SKM-1 treated with dmso at 0.1 percent for 144 hours (cell line): Measurements from ENCODE around the gene FAF1.
"Not testable (repeated sequence)": the region's sequence is repeated elsewhere in the genome, so short reads cannot be mapped to it uniquely, and the experiment has no call there.

ENCODE experiments used
- DNase-seq: peaks from one replicate; lab custom pipeline; 2025; ENCODE audit not compliant: unreplicated experiment; lab: John Stamatoyannopoulos, UW

Gene FAF1

GRCh38 chr1:50959913-50960844, at the start of gene FAF1:
Gene FAF1, minus strand, starts transcription at chr1:50960267. Its CDS starts 456 bp downstream, at chr1:50959811.
- peak; percentile 96 for DNase-seq

DNA sequence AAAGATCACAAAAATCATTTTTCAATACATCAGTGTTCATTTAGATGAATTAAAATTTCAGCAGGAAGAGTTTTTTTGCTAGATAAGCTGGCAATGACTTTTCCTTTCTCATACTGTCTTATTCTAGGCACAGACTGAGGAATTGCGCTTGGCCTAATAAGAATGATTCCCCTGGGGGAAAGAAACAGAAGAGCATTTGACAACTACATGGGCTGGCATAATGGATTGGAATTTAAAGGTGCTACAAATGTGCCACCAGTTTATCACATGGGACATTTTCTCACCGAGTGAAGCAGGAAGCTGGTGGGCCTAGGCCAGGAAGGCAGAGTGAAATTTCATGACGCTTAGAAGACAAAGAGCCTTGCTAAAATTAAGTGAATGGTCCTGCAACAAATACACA, 49.3 kb upstream of the FAF1 start:
- no peak for DNase-seq

DNA sequence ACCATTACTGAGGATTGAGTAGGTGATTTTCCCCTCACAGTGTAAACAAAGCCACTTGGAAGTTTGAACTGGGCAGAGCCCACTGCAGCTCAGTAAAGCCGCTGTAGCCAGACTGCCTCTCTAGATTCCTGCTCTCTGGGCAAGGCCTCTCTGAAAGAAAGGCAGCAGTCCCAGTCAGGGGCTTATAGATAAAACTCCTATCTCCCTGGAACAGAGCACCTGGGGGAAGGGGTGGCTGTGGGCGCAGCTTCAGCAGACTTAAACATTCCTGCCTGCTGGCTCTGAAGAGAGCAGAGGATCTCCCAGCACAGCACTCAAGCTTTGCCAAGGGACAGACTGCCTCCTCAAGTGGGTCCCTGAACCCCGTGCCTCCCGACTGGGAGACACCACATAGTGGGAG, 45.5 kb upstream of the FAF1 start:
- not testable (repeated sequence) for DNase-seq

- DNase-seq: no peak
These were observed 42.4 kb upstream of the FAF1 start for GRCh38 chr1:51002516-51002915.

DNA sequence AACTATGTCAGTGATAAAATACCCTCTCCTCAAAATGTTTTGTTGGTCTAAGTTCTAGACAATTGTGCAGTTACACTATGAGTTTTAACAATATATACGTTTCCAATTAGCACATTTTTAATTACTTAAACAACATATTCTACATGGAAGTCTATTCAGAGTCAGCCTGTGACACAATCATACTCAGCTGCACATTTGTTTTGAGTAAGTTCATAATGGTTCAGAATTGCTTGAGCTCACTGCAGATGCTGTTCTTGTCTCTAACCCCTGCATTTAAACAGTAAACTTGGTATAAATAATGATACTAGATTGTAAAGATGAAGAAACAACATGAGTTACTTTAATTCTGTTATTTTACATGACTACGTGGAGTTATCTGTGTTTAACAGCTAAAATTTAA, 40.6 kb upstream of the FAF1 start:
- no peak for DNase-seq

GRCh38 chr1:51000160-51000559, 40.1 kb upstream of the FAF1 start:
- no peak for DNase-seq

GRCh38 chr1:50999375-50999774, 39.3 kb upstream of the FAF1 start:
- DNase-seq: not testable (repeated sequence)

DNA sequence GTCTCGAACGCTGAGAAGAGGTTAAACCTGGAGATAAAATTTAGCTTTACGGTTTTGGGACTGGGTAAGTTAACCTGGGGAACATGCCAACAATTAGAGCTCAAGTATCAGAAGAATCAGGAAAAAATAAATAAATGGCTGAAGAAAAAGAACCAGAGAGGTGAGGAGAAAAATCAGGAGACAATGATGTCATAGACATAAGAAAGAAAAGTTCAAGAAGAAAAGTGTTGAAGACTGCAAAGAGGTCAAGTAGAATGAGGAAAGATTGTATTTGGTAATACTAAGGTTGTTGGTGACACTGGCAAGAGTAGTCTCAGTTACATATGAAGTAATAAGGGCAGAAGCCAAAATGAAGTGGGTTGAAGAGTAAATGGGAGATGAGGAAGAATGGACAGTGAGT, 36.0 kb upstream of the FAF1 start:
- DNase-seq: no peak

- DNase-seq: no peak
These were observed 35.6 kb upstream of the FAF1 start for GRCh38 chr1:50995651-50996050.

DNA sequence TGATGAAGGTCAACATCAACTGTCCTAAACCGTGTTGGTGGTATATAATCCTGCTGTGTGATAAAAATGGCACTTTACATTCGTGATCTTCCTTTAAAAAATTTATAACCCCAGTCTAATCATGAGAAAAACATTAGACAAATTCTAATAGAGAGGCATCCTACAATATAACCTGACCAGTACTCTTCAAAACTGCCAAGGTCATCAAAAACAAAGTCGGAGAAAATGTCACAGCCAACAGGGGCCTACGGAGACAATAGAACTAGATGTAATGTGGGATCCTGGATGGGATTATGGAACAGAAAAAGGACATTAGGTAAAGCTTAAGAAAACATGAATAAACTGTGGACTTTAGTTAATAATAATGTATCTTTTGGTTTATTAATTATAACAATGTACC, 34.9 kb upstream of the FAF1 start:
- no peak for DNase-seq

DNA sequence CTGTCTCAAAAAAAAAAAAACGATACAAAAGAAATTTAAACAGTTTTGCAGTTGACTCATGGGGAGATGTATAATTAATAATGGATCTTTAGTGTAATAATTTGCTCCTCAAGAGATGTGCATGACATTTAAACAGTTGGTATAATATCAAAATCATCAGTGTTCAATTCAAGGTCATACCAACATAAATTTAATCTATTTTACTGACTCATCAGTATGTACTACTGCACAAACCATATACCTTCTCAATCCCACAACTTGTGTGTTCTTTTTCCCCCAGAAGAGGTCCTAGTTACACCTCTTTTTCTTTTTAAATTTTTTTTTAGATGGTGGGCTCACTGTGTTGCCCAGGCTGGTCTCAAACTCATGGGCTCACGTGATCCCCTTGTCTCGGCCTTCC, 33.6 kb upstream of the FAF1 start:
- no peak for DNase-seq

DNA sequence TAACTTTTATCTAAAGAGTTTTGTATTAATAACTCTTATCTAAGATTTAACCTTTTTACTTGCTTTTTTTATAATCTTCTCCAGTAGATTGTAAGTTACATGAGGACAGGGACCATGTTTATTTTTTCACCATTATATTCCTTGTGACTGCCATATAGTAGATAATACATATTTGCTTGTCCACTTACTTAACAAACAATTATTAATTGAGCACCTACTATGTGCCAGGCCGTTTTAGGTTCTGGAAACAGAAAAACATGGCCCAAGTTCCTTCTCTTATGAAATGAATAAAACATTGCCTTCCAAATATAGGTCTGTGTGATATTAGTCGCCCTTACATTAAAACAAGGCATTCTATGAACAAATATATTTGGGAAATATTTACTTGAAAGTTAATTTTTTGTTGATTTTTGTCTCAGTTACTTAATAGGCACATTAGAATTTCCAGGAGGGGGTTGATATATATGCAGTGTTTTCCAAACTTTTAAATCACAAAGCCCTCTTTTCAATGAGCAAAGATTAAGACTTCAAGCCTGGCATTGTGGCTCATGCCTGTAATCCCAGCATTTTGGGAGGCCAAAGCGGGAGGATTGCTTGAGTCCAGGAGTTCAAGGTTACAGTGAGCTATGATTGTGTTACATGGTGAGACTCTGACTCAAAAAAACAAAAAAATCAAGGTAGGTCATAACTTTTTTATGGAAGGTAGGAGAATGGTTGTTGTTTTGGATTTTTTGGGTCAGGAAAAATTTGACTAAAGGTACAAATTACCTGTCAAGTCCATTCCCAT, 32.7 kb upstream of the FAF1 start:
- no peak for DNase-seq

DNA sequence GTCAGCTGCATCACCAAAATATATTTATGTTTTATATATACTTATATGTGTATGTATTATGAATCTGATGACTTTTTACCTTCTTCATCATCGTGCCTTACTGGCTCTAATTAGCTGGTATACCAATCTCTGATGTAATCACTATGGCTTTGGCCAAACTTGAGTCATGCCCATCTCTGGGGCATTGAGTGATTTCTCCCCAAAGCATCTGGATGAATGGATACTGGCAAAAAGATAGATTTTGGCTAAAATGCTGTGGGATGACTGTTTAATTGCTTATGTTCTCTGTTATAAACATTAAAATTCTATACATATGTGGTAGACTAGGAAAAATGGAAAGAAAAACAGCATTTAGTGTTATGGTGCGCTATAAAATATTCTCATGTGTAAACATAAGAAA, 29.6 kb upstream of the FAF1 start:
- no peak for DNase-seq

DNA sequence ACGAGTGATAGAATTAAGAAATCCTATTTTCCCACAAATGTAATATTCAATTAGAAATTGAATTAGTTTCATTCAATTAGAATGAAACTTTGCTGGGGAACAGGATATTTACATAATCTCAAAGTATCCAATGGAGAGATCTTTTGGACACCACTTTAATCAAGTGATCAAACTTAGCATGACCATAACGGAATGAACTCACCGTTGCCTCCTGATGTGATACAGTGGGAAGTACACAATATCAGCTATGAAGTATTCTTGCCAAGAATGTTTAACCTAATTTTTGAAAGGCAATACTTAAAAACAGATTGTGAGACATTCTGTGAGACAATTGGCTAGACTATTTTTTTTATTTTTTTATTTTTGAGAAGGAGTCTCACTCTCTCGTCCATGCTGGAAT, 26.6 kb upstream of the FAF1 start:
- no peak for DNase-seq

DNA sequence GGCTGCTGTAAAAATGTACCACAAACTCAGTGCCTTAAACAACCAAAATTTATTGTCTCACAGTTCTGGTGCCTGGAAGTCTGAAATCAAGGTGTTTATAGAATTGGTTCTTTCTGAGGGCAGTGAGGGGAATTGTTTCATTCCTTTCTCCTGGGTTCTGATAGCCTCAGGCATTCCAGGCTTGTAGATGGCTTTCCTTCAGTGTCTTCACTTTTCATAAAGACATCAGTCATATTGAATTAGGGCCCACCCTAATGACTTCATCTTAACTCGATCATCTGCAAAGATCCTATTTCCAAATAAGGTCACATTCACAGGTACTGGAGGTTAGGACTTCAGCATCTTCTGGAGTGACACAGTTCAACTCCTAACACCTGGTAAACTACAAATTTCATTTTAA, 25.0 kb upstream of the FAF1 start:
- no peak for DNase-seq

DNA sequence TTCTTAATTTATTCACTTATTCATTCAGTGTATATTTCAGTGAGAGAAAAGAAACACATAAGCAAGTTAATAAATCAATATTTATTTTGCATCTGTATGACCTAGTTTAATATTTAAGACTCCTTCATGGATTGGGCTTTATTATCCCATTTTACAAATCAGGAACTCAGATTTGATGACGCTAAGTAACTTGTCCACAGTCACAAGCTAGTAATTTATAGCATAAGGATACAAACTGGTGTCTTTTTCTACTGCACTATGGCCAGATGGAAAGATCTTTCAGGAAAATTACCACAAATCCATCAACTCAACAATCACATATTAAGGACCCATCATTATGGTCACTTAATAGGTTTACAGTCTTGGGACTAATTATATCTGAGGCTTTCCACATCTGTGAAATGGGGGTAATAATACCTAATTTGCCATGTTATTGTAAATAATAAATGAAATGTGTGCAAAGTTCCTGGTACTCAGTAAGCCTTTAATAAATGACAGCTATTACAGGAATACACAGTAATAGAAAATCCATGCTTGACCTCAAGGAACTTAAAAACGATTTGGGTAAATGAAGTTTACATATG, 23.2 kb upstream of the FAF1 start:
- no peak for DNase-seq

GRCh38 chr1:50982611-50983010, 22.5 kb upstream of the FAF1 start:
- no peak for DNase-seq

DNA sequence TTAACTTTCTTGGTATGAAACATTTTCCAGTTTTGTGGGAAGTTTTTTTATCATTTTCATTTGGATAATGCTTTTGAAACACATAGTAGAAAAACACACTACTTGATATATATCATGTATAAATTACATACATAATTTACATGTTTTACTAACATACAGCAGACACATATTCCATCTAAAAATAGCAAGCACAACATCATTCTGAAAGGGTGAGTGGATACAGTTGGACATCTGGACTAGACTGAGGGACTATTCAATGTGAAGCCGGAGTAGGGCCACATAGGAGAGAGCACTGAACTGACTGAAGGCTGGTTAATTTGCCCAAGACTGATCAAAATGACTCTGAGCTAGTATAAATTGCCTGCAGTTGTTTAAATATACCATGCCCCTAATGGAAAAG, 21.7 kb upstream of the FAF1 start:
- no peak for DNase-seq

GRCh38 chr1:50980505-50980904, 20.4 kb upstream of the FAF1 start:
- no peak for DNase-seq

DNA sequence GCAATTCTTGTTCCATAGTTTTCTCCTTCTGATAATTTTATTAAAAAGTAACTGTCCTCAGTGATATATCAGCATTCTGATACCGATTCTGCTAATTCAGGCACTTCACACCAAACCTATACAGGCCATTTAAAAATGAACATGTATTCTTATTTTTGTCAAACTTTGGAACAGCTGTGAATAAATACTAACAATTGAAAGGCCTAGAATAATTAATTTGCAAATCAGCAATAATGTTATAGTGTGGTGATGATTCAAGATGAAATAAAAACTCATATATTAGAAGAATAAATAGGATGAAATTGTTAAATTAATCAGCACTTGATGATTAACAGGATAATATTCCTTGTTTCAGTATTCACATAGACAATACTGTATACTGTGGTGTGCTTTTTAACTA, 19.9 kb upstream of the FAF1 start:
- DNase-seq: no peak

GRCh38 chr1:50978852-50979781, 19.1 kb upstream of the FAF1 start:
- DNase-seq: no peak
